Ovary (tissue), 3 donors: ENCODE measurements around the gene INS.

Experiments used
- POLR2A ChIP-seq: fragments of 450-650 bp; IDR thresholded peaks from one replicate; pipeline ENCODE4 v1.6.1; 2017; ENCODE audit warnings: antibody characterized with exemption, mild to moderate bottlenecking, moderate library complexity
- TF ChIP-seq, protein P1 (sequence below), 3 donors: fragments of 450-650 bp in 2 of 3; fragments of 200-600 bp in 1 of 3; IDR thresholded peaks; one replicate each; pipeline versions ENCODE4 v1.5.1 to v1.8.0; 2016 to 2022; ENCODE audit warnings: antibody characterized with exemption in 3 of 3, mild to moderate bottlenecking in 1 of 3
- donor health status: DM: no; HTN: no; CAD: no.

DNA sequence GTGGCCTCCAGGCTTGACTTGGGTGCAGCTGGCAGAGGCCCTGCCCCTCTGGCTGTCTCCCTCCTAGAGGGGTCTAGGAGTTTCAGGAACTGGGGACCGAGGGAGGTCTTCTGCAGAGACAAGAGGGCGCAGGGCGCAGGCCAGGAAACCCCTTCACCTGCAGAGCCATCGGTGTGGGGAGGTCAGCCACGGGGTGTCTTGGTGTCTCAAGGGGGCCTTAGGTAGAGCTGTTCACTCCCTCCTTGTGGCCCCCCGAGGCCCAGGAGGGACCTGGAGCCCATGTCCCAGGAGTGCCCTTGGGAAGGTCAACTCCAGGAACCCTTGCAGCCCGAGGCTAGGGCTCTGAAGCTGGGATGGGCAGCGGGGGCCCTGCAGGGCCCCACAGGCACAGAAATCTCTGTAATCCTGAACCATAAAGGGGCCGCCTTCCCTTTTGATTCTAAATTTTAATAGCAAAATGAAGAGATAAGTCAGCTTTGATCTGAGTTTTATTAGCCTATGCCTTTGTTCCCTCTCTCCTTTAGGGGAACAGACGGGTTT lies 42.0 kb upstream of the INS start:
- TF ChIP-seq POLR2A = no peak
- TF ChIP-seq, protein P1, sequence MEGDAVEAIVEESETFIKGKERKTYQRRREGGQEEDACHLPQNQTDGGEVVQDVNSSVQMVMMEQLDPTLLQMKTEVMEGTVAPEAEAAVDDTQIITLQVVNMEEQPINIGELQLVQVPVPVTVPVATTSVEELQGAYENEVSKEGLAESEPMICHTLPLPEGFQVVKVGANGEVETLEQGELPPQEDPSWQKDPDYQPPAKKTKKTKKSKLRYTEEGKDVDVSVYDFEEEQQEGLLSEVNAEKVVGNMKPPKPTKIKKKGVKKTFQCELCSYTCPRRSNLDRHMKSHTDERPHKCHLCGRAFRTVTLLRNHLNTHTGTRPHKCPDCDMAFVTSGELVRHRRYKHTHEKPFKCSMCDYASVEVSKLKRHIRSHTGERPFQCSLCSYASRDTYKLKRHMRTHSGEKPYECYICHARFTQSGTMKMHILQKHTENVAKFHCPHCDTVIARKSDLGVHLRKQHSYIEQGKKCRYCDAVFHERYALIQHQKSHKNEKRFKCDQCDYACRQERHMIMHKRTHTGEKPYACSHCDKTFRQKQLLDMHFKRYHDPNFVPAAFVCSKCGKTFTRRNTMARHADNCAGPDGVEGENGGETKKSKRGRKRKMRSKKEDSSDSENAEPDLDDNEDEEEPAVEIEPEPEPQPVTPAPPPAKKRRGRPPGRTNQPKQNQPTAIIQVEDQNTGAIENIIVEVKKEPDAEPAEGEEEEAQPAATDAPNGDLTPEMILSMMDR (IDR thresholded peaks at IDR 0.05) = no peak
